ENCODE results near the gene MUC20. TPM values are rescaled to one million over a fixed set of nuclear protein-coding genes. Genes with fewer than 3 reads are reported as not detected.
"Not testable (repeated sequence)": the region's sequence is repeated elsewhere in the genome, so short reads cannot be mapped to it uniquely, and the experiment has no call there.

The MUC20 gene
- total RNA-seq, 1 donor from 2014 or later = 52.0 TPM

- Histone ChIP-seq H3K9me3 (no peaks in the 10 kb centered on the region), H3K4me3 (no peak overlapping the region), H3K27ac (no peak overlapping the region), H3K36me3 (peaks cover 34 to 46% of the 10 kb centered on the region in 2 donors), H3K27me3 (no peaks in the 10 kb centered on the region), H3K4me1 (no peaks in the 10 kb centered on the region)
- TF ChIP-seq CTCF (IDR thresholded peaks at IDR 0.05) = no peak
- no peak for DNase-seq (ENCODE audit: low spot score in 2 of 2)
- intact Hi-C loops (cut with DNase I) = no loop called here
Observed at GRCh38 chr3:195709676-195710085, 11.1 kb upstream of the MUC20 start.

GRCh38 chr3:195710126-195710905 lies 10.5 kb upstream of the MUC20 start:
- intact Hi-C loops (cut with DNase I) = not testable (repeated sequence)

GRCh38 chr3:195711091-195711812 lies 9.5 kb upstream of the MUC20 start:
- H3K27ac ChIP-seq; H3K4me1 ChIP-seq; H3K27me3 ChIP-seq; intact Hi-C loops (cut with DNase I); DNase-seq (ENCODE audit: low spot score in 2 of 2); H3K4me3 ChIP-seq; H3K9me3 ChIP-seq: not testable (repeated sequence)
- peaks cover 40 to 59% of the 10 kb centered on the region in 2 donors for H3K36me3 ChIP-seq

More at GRCh38 chr3:195710126-195710905, 10.5 kb upstream of the MUC20 start:
- not testable (repeated sequence) for DNase-seq (ENCODE audit: low spot score in 2 of 2); H3K27me3 ChIP-seq; H3K9me3 ChIP-seq; H3K4me1 ChIP-seq; H3K27ac ChIP-seq; H3K4me3 ChIP-seq
- peaks cover 40 to 53% of the 10 kb centered on the region in 2 donors for H3K36me3 ChIP-seq

- H3K9me3 ChIP-seq = no peaks in the 10 kb centered on the region
- intact Hi-C loops (cut with DNase I) = no loop called here
- TF ChIP-seq CTCF (IDR thresholded peaks at IDR 0.05) = no peak
- H3K36me3 ChIP-seq = peaks cover 40 to 59% of the 10 kb centered on the region in 2 donors
- H3K27ac ChIP-seq = no peak overlapping the region
- DNase-seq (ENCODE audit: low spot score in 2 of 2) = no peak
- H3K4me3 ChIP-seq = no peak overlapping the region
- no peaks in the 10 kb centered on the region for H3K27me3 ChIP-seq
- H3K4me1 ChIP-seq = no peaks in the 10 kb centered on the region
Observed at GRCh38 chr3:195711813-195712534, 8.8 kb upstream of the MUC20 start.

DNA sequence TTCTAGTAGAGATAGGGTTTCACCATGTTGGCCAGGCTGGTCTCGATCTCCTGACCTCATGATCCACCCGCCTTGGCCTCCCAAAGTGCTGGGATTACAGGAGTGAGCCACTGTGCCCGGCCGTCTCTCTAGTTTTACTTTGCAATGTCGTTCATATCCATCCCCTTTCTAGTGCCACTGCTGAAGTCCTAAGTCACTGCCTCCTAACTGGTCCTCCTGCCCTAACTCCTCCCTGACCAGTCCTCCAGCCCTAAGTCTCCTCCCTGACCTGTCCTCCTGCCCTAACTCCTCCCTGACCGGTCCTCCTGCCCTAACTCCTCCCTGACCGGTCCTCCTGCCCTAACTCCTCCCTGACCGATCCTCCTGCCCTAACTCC lies 8.3 kb upstream of the MUC20 start:
- DNase-seq (ENCODE audit: low spot score in 2 of 2); H3K9me3 ChIP-seq; intact Hi-C loops (cut with DNase I); H3K4me3 ChIP-seq; H3K4me1 ChIP-seq; H3K27me3 ChIP-seq; H3K27ac ChIP-seq: not testable (repeated sequence)
- peaks cover 40 to 59% of the 10 kb centered on the region in 2 donors for H3K36me3 ChIP-seq

DNA sequence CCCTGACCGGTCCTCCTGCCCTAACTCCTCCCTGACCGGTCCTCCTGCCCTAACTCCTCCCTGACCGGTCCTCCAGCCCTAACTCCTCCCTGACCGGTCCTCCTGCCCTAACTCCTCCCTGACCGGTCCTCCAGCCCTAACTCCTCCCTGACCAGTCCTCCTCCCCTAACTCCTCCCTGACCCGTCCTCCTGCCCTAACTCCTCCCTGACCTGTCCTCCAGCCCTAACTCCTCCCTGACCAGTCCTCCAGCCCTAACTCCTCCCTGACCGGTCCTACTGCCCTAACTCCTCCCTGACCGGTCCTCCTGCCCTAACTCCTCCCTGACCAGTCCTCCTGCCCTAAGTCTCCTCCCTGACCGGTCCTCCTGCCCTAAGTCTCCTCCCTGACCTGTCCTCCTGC lies 7.6 kb upstream of the MUC20 start:
- DNase-seq (ENCODE audit: low spot score in 2 of 2); H3K27me3 ChIP-seq; H3K4me1 ChIP-seq; H3K9me3 ChIP-seq; intact Hi-C loops (cut with DNase I); H3K27ac ChIP-seq; H3K4me3 ChIP-seq: not testable (repeated sequence)
- H3K36me3 ChIP-seq = peaks cover 38 to 58% of the 10 kb centered on the region in 2 donors

DNA sequence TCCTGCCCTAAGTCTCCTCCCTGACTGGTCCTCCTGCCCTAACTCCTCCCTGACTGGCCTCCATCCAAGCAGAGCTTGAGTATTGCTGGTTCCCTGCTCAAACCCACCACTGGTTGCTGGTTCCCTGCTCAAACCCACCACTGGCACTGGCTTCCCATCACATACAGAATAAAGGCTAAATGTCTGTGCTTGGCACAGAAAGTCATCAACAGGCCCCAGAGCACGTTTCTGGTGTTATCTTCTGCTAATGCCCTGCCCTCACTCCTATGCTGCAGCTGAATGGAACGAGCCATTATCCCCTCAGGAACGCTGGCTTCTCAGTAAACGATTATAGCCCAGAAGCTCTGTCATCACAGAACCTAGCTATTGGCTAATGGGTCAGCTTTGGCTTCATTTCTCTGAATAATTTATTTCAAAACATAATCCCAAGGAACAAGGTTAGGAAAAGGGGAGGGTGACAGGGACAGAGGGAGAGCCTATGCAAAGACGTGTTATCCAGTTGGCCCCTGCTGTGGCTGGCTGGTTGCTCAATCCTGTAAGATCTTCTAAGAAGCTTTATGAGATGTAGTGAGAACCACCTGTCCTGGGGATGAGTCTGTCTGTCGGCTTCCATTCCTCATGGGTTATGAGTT lies 6.3 kb upstream of the MUC20 start:
- Histone ChIP-seq H3K9me3 (no peaks in the 10 kb centered on the region), H3K27me3 (no peaks in the 10 kb centered on the region), H3K27ac (no peak overlapping the region), H3K4me3 (no peak overlapping the region), H3K36me3 (peaks cover 25 to 45% of the 10 kb centered on the region in 2 donors), H3K4me1 (no peaks in the 10 kb centered on the region)
- no peak for TF ChIP-seq CTCF (IDR thresholded peaks at IDR 0.05)
- intact Hi-C loops (cut with DNase I) = no loop called here
- no peak for DNase-seq (ENCODE audit: low spot score in 2 of 2)
